Measurements from ENCODE around the gene SBNO2.

Gene SBNO2

DNA sequence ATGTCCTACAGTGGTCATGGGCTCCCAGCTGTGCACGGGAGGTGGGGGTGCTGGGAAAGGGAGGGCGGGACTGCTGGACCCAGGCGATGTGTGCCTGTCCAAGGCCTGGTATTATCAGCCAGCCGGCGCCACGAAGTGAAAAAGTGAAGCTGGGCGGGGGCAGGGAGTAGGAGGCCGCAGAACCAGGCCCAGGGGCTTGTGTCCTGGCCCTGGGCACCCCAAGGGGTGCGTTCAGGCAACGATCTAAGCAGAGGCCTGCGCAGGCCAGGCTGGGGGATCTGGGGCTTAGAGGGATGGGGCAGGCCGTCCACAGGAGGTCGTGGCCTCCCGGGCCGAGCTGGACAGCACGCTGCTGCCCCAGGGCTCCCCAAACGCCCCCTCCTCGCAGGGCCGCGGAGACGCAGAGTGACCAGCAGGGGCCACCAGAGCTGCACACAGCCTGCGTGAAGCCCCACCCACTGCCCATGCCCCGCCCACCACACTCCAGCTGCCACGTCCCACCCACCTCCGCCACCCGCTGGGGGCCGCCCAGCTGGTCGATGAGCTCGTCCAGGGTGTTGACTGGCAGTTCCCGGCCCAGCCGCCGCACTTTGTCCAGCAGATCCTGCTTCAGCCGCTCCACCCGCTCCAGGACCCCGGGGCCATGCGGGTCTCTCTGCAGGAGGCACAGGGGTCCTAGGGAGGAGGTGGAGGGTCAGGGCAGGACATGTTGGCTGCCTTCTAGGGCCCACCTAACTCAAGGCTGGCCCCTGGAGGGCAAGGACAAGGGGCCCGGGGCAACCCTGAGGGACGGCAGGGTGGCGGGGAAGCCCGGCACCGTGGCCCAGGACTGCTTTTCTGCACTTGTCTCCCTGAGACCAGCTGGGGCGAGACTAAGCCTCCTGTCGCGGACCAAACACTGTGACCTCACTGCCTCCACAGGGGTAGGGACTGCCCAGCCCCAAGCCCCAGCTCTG lies 60.8 kb downstream of the SBNO2 start:
- TF ChIP-seq, protein P1, sequence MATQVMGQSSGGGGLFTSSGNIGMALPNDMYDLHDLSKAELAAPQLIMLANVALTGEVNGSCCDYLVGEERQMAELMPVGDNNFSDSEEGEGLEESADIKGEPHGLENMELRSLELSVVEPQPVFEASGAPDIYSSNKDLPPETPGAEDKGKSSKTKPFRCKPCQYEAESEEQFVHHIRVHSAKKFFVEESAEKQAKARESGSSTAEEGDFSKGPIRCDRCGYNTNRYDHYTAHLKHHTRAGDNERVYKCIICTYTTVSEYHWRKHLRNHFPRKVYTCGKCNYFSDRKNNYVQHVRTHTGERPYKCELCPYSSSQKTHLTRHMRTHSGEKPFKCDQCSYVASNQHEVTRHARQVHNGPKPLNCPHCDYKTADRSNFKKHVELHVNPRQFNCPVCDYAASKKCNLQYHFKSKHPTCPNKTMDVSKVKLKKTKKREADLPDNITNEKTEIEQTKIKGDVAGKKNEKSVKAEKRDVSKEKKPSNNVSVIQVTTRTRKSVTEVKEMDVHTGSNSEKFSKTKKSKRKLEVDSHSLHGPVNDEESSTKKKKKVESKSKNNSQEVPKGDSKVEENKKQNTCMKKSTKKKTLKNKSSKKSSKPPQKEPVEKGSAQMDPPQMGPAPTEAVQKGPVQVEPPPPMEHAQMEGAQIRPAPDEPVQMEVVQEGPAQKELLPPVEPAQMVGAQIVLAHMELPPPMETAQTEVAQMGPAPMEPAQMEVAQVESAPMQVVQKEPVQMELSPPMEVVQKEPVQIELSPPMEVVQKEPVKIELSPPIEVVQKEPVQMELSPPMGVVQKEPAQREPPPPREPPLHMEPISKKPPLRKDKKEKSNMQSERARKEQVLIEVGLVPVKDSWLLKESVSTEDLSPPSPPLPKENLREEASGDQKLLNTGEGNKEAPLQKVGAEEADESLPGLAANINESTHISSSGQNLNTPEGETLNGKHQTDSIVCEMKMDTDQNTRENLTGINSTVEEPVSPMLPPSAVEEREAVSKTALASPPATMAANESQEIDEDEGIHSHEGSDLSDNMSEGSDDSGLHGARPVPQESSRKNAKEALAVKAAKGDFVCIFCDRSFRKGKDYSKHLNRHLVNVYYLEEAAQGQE (IDR thresholded peaks at IDR 0.05; ENCODE audit: insufficient read depth in 1 of 2, low read depth in 2 of 2, low read length in 2 of 2): no peak
- TF ChIP-seq TAF1 (IDR thresholded peaks at IDR 0.05; ENCODE audit: borderline replicate concordance, insufficient read depth, low read length): no peak
- peak; percentile 97 for TF ChIP-seq FOXP2 (optimal IDR thresholded peaks at IDR 0.05; ENCODE audit: borderline replicate concordance, extremely low read depth, extremely low read length, insufficient read depth)
- peak; percentile 54 for TF ChIP-seq POLR2AphosphoS5 (IDR thresholded peaks at IDR 0.05; ENCODE audit: low read depth, low read length)
- peak; percentile 81; the same call in 1 of the 2 replicates for TF ChIP-seq SIN3A (IDR thresholded peaks at IDR 0.05; ENCODE audit: borderline replicate concordance, insufficient read depth, low read length)

DNA sequence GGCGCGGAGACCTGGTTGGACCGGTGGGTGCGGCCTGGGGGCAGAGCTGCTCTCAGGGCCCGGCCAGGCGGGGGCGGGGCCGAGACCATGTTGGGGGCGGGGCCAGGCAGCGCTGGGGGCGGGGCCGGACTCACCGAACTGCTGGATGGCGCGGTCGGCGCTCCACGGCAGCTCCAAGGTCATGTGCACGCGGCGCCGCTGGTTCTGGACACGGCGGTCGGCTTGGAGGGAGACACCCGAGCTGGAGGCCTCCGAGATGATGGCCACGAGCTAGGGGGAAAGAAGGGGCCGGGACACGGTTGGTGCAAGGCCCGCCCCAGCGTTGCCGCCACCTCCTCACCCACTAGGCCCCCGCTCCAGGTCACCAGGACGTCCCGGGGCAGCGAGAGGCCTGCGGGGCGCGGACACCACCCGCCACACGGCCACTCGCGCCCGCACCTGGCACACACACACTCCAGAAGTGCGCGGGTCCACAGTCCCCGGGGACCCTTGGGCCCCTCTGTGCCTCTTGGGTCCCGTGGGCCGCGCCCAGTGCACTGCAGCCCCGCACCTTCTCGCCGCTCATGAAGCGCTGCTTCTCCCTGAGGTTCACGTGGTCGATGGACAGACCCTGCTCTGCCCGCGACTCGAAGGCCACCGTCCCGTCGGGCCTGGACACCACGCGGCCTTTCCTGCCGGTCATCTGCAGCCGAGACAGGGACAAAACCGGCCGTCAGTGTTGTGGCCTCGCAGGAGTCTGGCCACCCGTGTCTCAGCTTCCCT lies 61.6 kb downstream of the SBNO2 start:
- TF ChIP-seq, protein P1 (IDR thresholded peaks at IDR 0.05; ENCODE audit: insufficient read depth in 1 of 2, low read depth in 2 of 2, low read length in 2 of 2): no peak
- TF ChIP-seq SIN3A (IDR thresholded peaks at IDR 0.05; ENCODE audit: borderline replicate concordance, insufficient read depth, low read length) (no peak), TAF1 (IDR thresholded peaks at IDR 0.05; ENCODE audit: borderline replicate concordance, insufficient read depth, low read length) (no peak), FOXP2 (optimal IDR thresholded peaks at IDR 0.05; ENCODE audit: borderline replicate concordance, extremely low read depth, extremely low read length, insufficient read depth) (no peak), POLR2AphosphoS5 (IDR thresholded peaks at IDR 0.05; ENCODE audit: low read depth, low read length) (no peak)

DNA sequence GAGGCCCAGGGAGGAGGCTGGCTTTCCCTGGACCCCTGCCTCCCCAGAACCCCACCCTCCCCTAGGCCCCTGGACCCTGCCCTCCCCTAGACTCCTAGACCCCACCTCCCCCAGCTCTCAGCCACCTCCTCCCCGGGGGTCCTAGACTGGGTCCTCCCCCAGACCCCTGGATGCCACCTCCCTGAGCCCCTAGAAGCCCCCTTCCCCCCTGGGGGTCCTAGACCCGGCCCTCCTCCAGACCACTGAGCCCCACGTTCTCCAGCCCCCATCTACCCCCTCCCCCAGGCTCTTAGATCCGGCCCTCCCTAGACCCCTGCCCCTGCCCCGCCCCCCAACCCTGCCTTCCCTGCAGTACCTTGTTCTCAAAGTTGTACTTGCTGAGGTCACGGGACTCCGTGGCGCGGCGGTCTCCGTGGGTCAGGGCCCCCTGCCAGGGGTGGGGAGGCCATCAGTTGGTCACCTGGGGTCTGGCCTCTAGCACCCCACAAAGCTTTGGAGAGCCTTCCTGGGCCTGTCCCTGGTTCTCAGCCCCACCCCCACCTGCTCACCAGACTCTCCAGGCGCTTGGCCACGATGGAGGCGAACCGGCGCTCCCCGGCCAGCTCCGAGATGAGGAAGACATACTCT lies 62.3 kb downstream of the SBNO2 start:
- TF ChIP-seq SIN3A (IDR thresholded peaks at IDR 0.05; ENCODE audit: borderline replicate concordance, insufficient read depth, low read length) (no peak), FOXP2 (optimal IDR thresholded peaks at IDR 0.05; ENCODE audit: borderline replicate concordance, extremely low read depth, extremely low read length, insufficient read depth) (no peak), TAF1 (IDR thresholded peaks at IDR 0.05; ENCODE audit: borderline replicate concordance, insufficient read depth, low read length) (no peak), POLR2AphosphoS5 (IDR thresholded peaks at IDR 0.05; ENCODE audit: low read depth, low read length) (no peak)
- TF ChIP-seq, protein P1 (IDR thresholded peaks at IDR 0.05; ENCODE audit: insufficient read depth in 1 of 2, low read depth in 2 of 2, low read length in 2 of 2): no peak

DNA sequence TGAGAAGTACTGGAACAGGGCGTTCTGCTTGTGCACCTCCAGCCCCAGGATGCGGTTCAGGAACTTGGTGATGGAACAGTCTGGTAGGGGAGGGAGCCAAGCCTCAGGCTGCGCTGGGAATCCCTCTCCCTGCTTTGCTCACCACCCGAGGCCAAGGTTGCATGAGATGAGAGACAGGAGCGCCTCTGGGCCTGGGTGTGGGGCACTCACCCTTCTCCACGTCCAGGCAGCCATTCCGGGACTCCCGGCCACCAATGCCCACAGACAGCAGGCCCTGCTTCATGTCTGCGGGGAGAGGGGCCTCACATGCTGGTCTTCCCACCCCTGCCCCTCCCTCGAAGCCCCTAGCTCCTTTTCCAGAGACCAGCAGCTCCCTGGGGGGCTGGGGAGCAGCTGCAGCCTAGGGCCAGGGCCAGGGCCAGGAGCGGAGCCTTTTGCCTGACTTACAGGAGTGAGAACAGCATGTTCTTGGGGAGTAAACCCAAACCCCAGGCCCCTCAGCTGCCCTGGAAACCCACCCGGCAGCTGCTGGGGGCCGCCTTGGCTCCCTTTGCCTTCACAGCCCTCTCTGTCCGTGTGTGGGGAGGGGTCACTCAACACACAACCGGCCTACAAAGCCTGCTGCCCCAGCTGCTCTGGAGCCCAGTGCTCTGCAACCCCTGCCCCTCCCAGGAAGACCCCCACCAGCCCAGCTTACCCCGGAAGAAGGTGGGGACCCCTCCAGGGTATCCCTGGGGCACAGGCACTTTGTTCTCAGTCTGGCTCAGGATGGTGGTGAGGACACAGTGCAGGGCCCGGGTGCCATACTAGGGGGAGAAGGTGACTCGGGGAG lies 63.0 kb downstream of the SBNO2 start:
- no peak for TF ChIP-seq POLR2AphosphoS5 (IDR thresholded peaks at IDR 0.05; ENCODE audit: low read depth, low read length)
- TF ChIP-seq, protein P1 (IDR thresholded peaks at IDR 0.05; ENCODE audit: insufficient read depth in 1 of 2, low read depth in 2 of 2, low read length in 2 of 2): no peak
- no peak for TF ChIP-seq TAF1 (IDR thresholded peaks at IDR 0.05; ENCODE audit: borderline replicate concordance, insufficient read depth, low read length)
